Activated CD8-positive, alpha-beta memory T cell treated with anti-CD3 and anti-CD28 coated beads, Interleukin-2, amount 10 ng/mL, durations not matched to agents 7 days and 5 days (primary cell): ENCODE results near the gene SRM. TPM values are rescaled to one million over a fixed set of nuclear protein-coding genes. Genes with fewer than 3 reads are reported as not detected.
"Not testable (repeated sequence)": the region's sequence is repeated elsewhere in the genome, so short reads cannot be mapped to it uniquely, and the experiment has no call there.

Experiments used
- ATAC-seq: fragments of 150-1000 bp; cut with Tn5 transposase; one replicate; pipeline ENCODE4 v1.10.0; 2021; ENCODE audit warnings: moderate library complexity
- CTCF ChIA-PET: fragments of 350-600 bp; sonication (Branson Sonifier 250); formaldehyde crosslinking; loops from one replicate; lab custom pipeline; 2021; ENCODE audit warnings: antibody characterized with exemption; lab: Charles Lee
- DNase-seq: peaks from one replicate; pipeline ENCODE4 v3.0.0-alpha.2; 2020
- H3K27ac Mint-ChIP-seq: one replicate; pipeline ENCODE4 v1.8.0; 2021; ENCODE audit warnings: mild to moderate bottlenecking, mixed read lengths
- H3K27me3 Mint-ChIP-seq: one replicate; pipeline ENCODE4 v1.8.0; 2021; ENCODE audit warnings: mixed read lengths
- H3K36me3 Mint-ChIP-seq: one replicate; pipeline ENCODE4 v1.8.0; 2021; ENCODE audit warnings: mild to moderate bottlenecking, mixed read lengths
- H3K4me1 Mint-ChIP-seq: one replicate; pipeline ENCODE4 v1.8.0; 2021; ENCODE audit warnings: mixed read lengths
- H3K4me3 Mint-ChIP-seq: one replicate; pipeline ENCODE4 v1.8.0; 2021; ENCODE audit warnings: mild to moderate bottlenecking, moderate library complexity, mixed read lengths
- H3K9me3 Mint-ChIP-seq: one replicate; pipeline ENCODE4 v1.8.0; 2022; ENCODE audit warnings: low read depth, mixed read lengths
- total RNA-seq, 2 experiments: library from RNA; stranded (reverse); gene quantifications; one replicate each; pipeline ENCODE4 v1.2.3, GENCODE V29; 2021

SRM gene
- 100 to 1,000 TPM; 136 to 150 TPM for total RNA-seq

DNA sequence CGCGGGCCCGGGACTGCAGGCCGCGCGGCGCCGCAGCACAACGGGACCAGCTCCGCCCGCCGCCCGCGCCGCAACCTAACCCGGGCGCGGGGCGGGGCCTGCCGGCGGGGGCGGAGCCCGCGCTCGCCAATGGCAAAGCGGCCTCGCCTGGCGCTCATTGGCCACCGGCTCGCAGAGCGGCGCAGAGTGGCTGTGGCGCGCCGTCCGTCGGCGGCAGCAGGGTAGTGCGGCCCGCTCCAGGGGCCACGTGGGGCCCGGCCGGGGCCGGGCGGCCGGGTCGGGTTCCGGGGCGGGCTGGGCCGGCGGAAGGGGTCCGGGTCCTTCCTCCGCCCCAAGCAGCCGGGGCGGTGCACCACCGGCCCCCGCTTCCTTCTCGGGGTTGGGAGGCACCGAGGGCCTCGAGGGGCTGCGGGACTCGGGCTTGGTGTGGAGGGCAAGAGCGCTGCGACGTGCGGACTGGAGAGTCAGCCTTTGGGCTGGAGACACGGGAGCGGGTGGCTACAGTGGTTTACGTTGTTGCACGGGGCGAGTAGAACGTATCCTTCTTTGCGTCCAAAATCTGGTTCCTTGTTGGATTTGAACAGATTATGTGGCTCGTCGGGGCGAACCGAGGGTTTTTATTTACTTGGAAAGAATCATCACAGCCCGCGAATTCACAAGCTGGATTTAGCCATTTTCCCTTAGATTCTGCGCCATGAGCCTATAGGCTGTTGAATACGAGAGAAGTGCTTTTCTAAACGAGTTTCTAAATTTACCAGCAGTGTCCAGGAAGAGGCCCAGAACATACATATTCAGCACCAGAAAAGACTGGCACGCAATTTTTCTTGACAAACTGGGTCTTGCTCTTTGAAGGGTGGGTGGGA is at the start of gene SRM:
Gene SRM, minus strand, starts transcription at position 51 of the 863 bp plus-strand sequence. CDS start 75 bp downstream, outside the sequence.
- H3K4me1 Mint-ChIP-seq = peaks cover 61% of the 10 kb centered on the region

DNA sequence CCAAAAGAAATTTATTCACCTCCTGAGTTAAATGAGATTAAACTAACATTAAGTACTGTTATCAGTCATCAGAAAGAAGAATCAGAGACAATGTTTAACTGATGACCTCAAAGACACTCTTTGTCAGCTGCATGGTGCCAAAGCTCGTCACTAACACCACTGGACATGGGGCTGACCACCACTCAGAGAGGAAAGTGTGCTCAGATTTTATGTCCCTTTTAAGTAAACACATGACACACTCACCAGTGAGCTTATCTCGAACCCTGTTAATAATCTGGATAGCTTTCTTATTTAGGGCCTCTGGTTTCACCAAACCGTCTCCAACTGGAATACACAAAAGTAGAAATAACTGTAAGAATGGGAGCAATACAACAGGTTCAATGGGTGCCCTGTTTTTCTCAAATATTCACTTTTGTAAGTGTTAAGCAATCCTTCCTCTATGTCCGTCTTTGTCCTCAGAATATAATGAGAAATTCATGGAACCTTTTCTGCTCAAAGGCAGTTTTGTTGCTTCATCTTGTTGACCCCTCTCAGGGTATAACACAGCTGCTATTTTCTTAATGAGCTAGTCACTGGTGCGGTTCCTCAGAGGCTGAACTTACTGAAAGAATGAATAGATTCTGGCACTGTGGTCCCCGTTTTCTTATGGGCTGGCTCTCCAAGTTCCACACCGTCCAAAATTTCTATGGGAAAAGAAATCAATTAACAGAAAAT is 49.4 kb upstream of the SRM start:
- ATAC-seq = no peak
- H3K27me3 Mint-ChIP-seq = no peaks in the 10 kb centered on the region
- no peaks in the 10 kb centered on the region for H3K4me1 Mint-ChIP-seq

More for the DNA sequence above, at the start of gene SRM:
- peaks cover 22% of the 10 kb centered on the region for H3K36me3 Mint-ChIP-seq
- H3K4me3 Mint-ChIP-seq = peak within 1 kb of the TSS; percentile 90
- peak; percentile 94 for ATAC-seq
- H3K9me3 Mint-ChIP-seq = no peaks in the 10 kb centered on the region
- DNase-seq = peak; percentile 92
- peak within 1 kb of the TSS; percentile 93 for H3K27ac Mint-ChIP-seq
- CTCF ChIA-PET = interaction anchor here (0.6 to 6.8 kb wide), 13 partner anchors 9 to 590 kb away, joined by 3 to 75 read pairs (median 4); partner anchors contain the start of gene EXOSC10
- no peaks in the 10 kb centered on the region for H3K27me3 Mint-ChIP-seq

DNA sequence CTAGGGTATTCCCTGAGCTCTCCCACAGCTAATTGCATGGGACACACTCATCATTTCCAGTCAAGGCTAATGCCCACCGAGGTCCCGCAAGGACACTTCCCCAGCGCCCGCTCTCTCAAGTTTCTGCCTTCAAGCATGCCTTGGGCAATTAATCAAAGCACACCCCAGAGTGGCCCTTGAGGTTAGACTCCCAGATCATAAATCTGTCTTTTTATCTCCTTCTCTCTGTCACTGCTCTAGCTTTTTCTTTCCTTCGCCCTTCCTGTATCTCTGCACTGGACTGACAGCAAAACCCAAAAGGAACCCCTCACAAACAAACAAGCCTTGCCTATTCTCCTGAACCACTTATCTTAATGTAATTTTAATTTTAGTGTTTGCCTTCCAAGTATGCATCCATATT is 47.8 kb upstream of the SRM start:
- CTCF ChIA-PET = interaction anchor here (0.6 to 1.2 kb wide), 2 partner anchors 70 to 316 kb away, joined by 3 to 5 read pairs; no protein-coding TSS in a partner anchor
- Mint-ChIP-seq H3K4me3 (no peak overlapping the region), H3K36me3 (peaks cover 18% of the 10 kb centered on the region), H3K27ac (peak overlapping the region; percentile 26), H3K4me1 (no peaks in the 10 kb centered on the region), H3K9me3 (no peaks in the 10 kb centered on the region), H3K27me3 (no peaks in the 10 kb centered on the region)
- ATAC-seq (no peak), DNase-seq (no peak)

More for the DNA sequence above, 49.4 kb upstream of the SRM start:
- no peak for DNase-seq
- Mint-ChIP-seq H3K4me3 (no peak overlapping the region), H3K36me3 (peaks cover 25% of the 10 kb centered on the region), H3K9me3 (no peaks in the 10 kb centered on the region), H3K27ac (no peak overlapping the region)
- CTCF ChIA-PET = interaction anchor here (2.0 kb wide), 1 partner anchor 72 kb away, joined by 8 read pairs; no protein-coding TSS in a partner anchor

DNA sequence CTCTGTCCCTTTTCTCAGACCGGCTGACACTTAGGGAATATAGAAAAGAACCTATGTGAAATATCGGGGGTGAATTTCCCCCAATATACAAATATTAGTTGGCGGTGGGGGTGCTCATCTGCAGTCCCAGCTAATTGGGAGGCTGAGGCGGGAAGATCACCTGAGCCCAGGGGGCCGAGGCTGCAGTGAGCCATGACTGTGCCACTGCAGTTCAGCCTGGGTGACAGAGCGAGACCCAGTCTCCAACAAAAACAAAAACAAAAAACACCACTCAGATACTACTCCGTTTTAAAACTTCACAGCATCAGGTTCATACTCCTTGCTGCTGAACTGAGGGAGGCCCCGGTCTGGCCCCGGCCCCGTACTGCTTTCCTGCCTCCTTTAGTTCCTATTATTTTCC is 45.8 kb upstream of the SRM start:
- no peaks in the 10 kb centered on the region for H3K9me3 Mint-ChIP-seq
- CTCF ChIA-PET = no interaction called here
- no peaks in the 10 kb centered on the region for H3K27me3 Mint-ChIP-seq
- DNase-seq = no peak
- no peak overlapping the region for H3K27ac Mint-ChIP-seq
- no peak overlapping the region for H3K4me3 Mint-ChIP-seq
- peaks cover 4% of the 10 kb centered on the region for H3K4me1 Mint-ChIP-seq
- no peak for ATAC-seq
- H3K36me3 Mint-ChIP-seq = peaks cover 18% of the 10 kb centered on the region

DNA sequence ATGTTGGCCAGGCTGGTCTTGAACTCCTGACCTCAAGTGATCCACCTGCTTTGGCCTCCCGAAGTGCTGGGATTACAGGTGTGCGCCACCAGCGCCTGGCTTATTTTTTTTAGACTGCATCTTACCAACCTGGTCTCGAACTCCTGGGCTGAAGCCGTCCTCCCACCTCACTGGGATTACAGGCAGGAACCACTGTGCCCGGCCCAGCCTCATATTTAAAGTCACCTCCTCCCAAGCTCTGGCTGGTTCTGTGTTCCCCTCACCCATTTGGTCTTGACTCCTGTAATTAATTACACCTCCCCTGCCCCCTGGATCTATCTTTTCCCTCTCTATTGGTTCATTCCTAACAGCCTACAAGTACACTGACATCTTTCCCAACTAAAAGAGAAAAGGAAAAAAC is 41.5 kb upstream of the SRM start:
- H3K9me3 Mint-ChIP-seq = no peaks in the 10 kb centered on the region
- peak overlapping the region; percentile 8 for H3K27ac Mint-ChIP-seq
- no peak overlapping the region for H3K4me3 Mint-ChIP-seq
- DNase-seq (no peak), ATAC-seq (no peak)
- peaks cover 6% of the 10 kb centered on the region for H3K36me3 Mint-ChIP-seq
- H3K4me1 Mint-ChIP-seq = peaks cover 18% of the 10 kb centered on the region
- no peaks in the 10 kb centered on the region for H3K27me3 Mint-ChIP-seq
- CTCF ChIA-PET = interaction anchor here (1.0 to 3.7 kb wide), 3 partner anchors 14 to 64 kb away, joined by 3 to 16 read pairs (median 3); no protein-coding TSS in a partner anchor

DNA sequence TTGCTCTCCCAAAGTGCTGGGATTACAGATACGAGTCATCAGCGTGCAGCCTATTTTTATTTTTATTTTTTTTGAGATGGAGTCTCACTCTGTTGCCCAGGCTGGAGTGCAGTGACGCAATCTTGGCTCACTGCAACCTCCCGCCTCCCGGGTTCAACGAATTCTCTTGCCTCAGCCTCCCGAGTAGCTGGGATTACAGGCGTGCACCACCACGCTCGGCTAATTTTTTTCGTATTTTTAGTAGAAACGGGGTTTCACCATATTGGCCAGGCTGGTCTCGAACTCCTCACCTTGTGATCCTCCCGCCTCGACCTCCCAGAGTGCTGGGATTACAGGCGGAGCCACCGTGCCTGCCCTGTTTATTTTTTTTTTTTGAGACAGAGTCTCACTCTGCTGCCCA is 41.0 kb upstream of the SRM start:
- H3K4me1 Mint-ChIP-seq = peaks cover 18% of the 10 kb centered on the region
- DNase-seq, H3K4me3 Mint-ChIP-seq, H3K27me3 Mint-ChIP-seq, H3K36me3 Mint-ChIP-seq, ATAC-seq, H3K9me3 Mint-ChIP-seq, H3K27ac Mint-ChIP-seq: not testable (repeated sequence)
- CTCF ChIA-PET = interaction anchor here (3.7 kb wide), 1 partner anchor 63 kb away, joined by 16 read pairs; no protein-coding TSS in a partner anchor

DNA sequence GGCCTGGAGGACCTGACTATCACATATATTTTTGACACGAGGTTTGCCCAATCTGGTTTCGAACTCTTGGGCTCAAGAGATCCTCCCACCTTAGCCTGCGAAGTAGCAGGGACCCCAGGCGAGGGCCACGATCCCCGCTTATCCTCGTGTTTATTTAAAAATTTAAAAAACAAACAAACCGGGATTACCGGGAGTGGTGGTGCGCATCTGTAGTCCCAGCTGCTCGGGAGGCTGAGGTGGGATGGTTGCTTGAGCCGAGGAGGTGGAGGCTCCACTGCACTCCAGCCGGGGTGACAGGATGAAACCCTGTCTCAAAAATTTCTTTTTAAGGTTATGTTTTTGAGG is 40.3 kb upstream of the SRM start:
- peaks cover 11% of the 10 kb centered on the region for H3K36me3 Mint-ChIP-seq
- H3K9me3 Mint-ChIP-seq = no peaks in the 10 kb centered on the region
- peaks cover 18% of the 10 kb centered on the region for H3K4me1 Mint-ChIP-seq
- peak overlapping the region; percentile 91 for H3K27ac Mint-ChIP-seq
- peak overlapping the region; percentile 95 for H3K4me3 Mint-ChIP-seq
- DNase-seq (no peak), ATAC-seq (no peak)
- CTCF ChIA-PET = interaction anchor here (1.3 to 3.4 kb wide), 4 partner anchors 24 to 63 kb away, joined by 3 to 23 read pairs (median 5); no protein-coding TSS in a partner anchor
- no peaks in the 10 kb centered on the region for H3K27me3 Mint-ChIP-seq

DNA sequence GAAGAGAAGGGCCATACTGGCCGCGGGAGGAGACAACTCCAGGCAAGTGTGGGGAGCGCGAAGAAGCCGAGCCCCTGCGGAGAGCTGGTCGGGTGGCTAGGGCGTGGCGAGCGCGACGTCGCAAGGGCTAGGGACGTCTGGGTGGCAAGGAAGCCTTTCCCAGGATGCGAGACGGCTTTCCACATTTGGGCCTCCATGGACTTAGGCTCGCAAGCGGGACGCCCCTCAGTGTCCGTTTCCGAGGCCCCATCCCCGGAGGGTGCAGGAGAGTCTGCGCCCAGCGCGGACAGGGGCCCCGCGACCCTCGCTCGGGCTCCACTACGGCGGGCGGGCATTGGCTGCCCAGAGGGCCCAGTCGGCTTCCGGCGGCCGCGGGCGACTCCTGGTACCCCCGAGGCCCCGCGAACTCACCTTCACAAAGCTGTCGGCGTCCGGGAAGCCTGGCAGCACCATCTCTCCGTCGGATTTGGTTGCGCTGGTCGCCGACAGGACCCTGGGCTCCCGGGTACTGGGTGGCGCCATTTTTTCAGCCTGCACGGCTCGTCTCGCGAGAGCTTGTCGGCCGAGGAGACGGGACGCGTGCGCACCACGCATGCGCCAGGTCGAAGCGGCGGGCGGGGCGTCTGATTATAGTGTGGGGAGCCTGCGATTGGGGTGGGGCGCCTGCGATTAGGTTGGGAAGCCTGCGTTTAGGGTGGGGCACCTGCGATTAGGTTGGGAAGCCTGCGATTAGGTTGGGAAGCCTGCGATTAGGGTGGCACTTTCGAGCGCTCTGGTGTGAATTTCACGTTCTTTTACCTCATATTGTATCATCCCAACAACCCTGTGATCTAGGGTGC is 39.7 kb upstream of the SRM start, which contains the start of gene EXOSC10:
Gene EXOSC10, minus strand, starts transcription at position 560 of the 839 bp plus-strand sequence. Its CDS starts 38 bp downstream, at position 522.
- peaks cover 18% of the 10 kb centered on the region for H3K4me1 Mint-ChIP-seq
- ATAC-seq (peak; percentile 98), DNase-seq (peak; percentile 96)
- no peaks in the 10 kb centered on the region for H3K27me3 Mint-ChIP-seq
- peak within 1 kb of the TSS; percentile 95 for H3K4me3 Mint-ChIP-seq
- peak within 1 kb of the TSS; percentile 91 for H3K27ac Mint-ChIP-seq
- CTCF ChIA-PET = interaction anchor here (1.2 to 3.4 kb wide), 5 partner anchors 23 to 631 kb away, joined by 3 to 23 read pairs (median 3); no protein-coding TSS in a partner anchor
- H3K36me3 Mint-ChIP-seq = peaks cover 11% of the 10 kb centered on the region
- no peaks in the 10 kb centered on the region for H3K9me3 Mint-ChIP-seq

DNA sequence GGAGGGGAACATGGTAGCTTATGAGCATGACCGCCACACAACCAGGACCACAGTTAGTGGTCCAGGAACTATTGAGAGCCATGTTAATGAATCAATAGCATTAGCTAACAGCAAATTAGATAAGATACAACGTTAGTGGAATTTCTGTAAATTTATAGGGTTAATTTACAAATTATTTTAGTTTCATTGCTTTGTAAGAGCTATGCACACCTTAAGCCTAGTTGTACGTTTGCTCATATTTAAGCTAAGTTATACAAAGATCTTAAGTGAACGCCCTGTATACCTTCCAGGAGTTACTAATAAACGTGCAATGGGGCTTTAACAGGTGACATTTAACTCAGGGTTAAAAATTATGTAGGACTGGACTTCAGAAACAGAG is 39.1 kb upstream of the SRM start:
- H3K4me3 Mint-ChIP-seq = peak overlapping the region; percentile 95
- no peaks in the 10 kb centered on the region for H3K27me3 Mint-ChIP-seq
- peaks cover 11% of the 10 kb centered on the region for H3K36me3 Mint-ChIP-seq
- DNase-seq (no peak), ATAC-seq (no peak)
- peaks cover 18% of the 10 kb centered on the region for H3K4me1 Mint-ChIP-seq
- no peaks in the 10 kb centered on the region for H3K9me3 Mint-ChIP-seq
- H3K27ac Mint-ChIP-seq = peak overlapping the region; percentile 91
- CTCF ChIA-PET = interaction anchor here (0.7 to 3.4 kb wide), 6 partner anchors 16 to 632 kb away, joined by 3 to 23 read pairs (median 4); no protein-coding TSS in a partner anchor

DNA sequence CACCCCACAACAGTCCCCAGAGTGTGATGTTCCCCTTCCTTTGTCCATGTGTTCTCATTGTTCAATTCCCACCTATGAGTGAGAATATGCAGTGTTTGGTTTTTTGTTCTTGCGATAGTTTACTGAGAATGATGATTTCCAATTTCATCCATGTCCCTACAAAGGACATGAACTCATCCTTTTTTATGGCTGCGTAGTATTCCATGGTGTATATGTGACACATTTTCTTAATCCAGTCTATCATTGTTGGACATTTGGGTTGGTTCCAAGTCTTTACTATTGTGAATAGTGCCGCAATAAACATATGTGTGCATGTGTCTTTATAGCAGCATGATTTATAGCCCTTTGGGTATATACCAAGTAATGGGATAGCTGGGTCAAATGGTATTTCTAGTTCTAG is 24.0 kb upstream of the SRM start:
- H3K27ac Mint-ChIP-seq, DNase-seq, CTCF ChIA-PET, ATAC-seq, H3K4me1 Mint-ChIP-seq, H3K27me3 Mint-ChIP-seq, H3K9me3 Mint-ChIP-seq, H3K4me3 Mint-ChIP-seq: not testable (repeated sequence)
- H3K36me3 Mint-ChIP-seq = peaks cover 62% of the 10 kb centered on the region

DNA sequence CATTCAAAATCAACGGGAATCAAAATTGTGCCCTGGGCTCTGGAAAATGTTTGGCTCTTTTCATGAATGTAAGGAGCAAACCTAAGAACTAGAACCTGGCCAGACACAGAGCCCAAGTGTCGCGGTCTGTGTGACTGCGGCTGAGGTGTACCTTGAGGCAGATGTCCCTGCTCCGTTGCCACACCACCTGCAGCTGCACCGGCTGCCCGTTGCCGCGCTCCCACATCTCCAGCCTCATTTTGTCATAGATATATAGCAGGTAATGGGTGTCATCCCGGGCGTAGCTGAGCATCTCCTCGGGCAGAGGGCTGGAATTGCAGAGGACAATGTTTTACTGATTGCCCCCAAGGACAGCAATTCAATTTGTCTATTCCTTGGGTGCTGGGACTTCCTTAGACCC is 21.1 kb upstream of the SRM start:
- CTCF ChIA-PET = interaction anchor here (1.1 to 2.3 kb wide), 3 partner anchors 20 to 160 kb away, joined by 3 to 5 read pairs (median 4); no protein-coding TSS in a partner anchor
- DNase-seq (no peak), ATAC-seq (no peak)
- Mint-ChIP-seq H3K27ac (peak overlapping the region; percentile 4), H3K36me3 (peaks cover 59% of the 10 kb centered on the region), H3K27me3 (no peaks in the 10 kb centered on the region), H3K4me3 (no peak overlapping the region), H3K9me3 (no peaks in the 10 kb centered on the region), H3K4me1 (no peaks in the 10 kb centered on the region)

DNA sequence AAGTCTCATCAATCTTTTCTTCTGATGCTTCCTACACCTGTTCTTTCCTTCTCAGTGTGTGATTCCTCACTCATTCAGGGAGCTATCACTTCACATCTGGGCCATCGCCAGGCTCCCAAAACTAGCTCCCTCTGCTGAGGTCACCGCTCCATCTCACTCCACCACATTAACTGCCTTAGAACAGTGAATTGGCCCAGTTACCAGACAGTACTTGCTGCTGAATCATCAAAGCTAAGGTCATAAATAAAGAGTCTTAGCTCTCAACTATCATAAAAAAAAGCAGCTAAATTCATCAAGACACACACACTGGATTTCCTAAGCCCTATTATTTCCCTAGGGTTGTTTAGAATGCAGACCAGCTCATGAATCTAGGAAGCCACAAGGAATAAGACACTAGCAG is 18.8 kb upstream of the SRM start:
- CTCF ChIA-PET = interaction anchor here (0.8 to 0.9 kb wide), 2 partner anchors 9 to 41 kb away, joined by 3 to 4 read pairs; no protein-coding TSS in a partner anchor
- H3K27ac Mint-ChIP-seq = no peak overlapping the region
- H3K4me3 Mint-ChIP-seq = no peak overlapping the region
- H3K4me1 Mint-ChIP-seq = peaks cover 4% of the 10 kb centered on the region
- ATAC-seq (no peak), DNase-seq (no peak)
- no peaks in the 10 kb centered on the region for H3K27me3 Mint-ChIP-seq
- peaks cover 56% of the 10 kb centered on the region for H3K36me3 Mint-ChIP-seq
- no peaks in the 10 kb centered on the region for H3K9me3 Mint-ChIP-seq
